Chondrocyte (in vitro differentiated cells): ENCODE results near the gene MED20. TPM values are rescaled to one million over a fixed set of nuclear protein-coding genes. Genes with fewer than 3 reads are reported as not detected.
"Not testable (repeated sequence)": the region's sequence is repeated elsewhere in the genome, so short reads cannot be mapped to it uniquely, and the experiment has no call there.

Experiments
- DNase-seq: peaks from one replicate; pipeline ENCODE4 v3.0.0; 2021; ENCODE audit warnings: mixed read lengths, low spot score
- H3K27ac Mint-ChIP-seq: one replicate; pipeline ENCODE4 v1.8.0; 2021; ENCODE audit warnings: mild to moderate bottlenecking, moderate library complexity, mixed read lengths; ENCODE audit not compliant: unreplicated experiment
- H3K27me3 Mint-ChIP-seq: 2 replicates; pipeline ENCODE4 v1.8.0; 2021; ENCODE audit warnings: low read depth, mixed read lengths
- H3K36me3 Mint-ChIP-seq: 2 replicates; pipeline ENCODE4 v1.8.0; 2021; ENCODE audit warnings: low read depth, mixed read lengths
- H3K4me1 Mint-ChIP-seq: 2 replicates; pipeline ENCODE4 v1.8.0; 2021; ENCODE audit warnings: low read depth, mild to moderate bottlenecking, mixed read lengths
- H3K4me3 Mint-ChIP-seq: one replicate; pipeline ENCODE4 v1.8.0; 2021; ENCODE audit warnings: mild to moderate bottlenecking, moderate library complexity, mixed read lengths; ENCODE audit not compliant: unreplicated experiment
- H3K9me3 Mint-ChIP-seq: 2 replicates; pipeline ENCODE4 v1.8.0; 2021; ENCODE audit warnings: low read depth, mixed read lengths
- total RNA-seq: library from RNA; stranded (reverse); gene quantifications from 3 replicates; pipeline ENCODE4 v1.2.1, GENCODE V29; 2021
- TF ChIP-seq, protein P1 (sequence below): fragments of 200-600 bp; sonication (generic); IDR thresholded peaks from 2 replicates; pipeline ENCODE4 v1.5.0; 2021; ENCODE audit warnings: antibody characterized with exemption, mild to moderate bottlenecking, moderate library complexity

Gene MED20
- total RNA-seq, 1 donor from 2014 or later: 23.4 TPM

GRCh38 chr6:41943456-41943855, 22.5 kb upstream of the MED20 start:
- H3K4me3 Mint-ChIP-seq: no peak overlapping the region
- H3K27me3 Mint-ChIP-seq: no peaks in the 10 kb centered on the region

GRCh38 chr6:41942882-41943281, 21.9 kb upstream of the MED20 start:
- H3K36me3 Mint-ChIP-seq, H3K4me3 Mint-ChIP-seq, H3K27me3 Mint-ChIP-seq, DNase-seq, H3K9me3 Mint-ChIP-seq: not testable (repeated sequence)
- peak overlapping the region; percentile 91 for H3K27ac Mint-ChIP-seq
- peaks cover 32% of the 10 kb centered on the region for H3K4me1 Mint-ChIP-seq

More at GRCh38 chr6:41943456-41943855, 22.5 kb upstream of the MED20 start:
- H3K36me3 Mint-ChIP-seq: no peaks in the 10 kb centered on the region
- peaks cover 28% of the 10 kb centered on the region for H3K4me1 Mint-ChIP-seq
- H3K27ac Mint-ChIP-seq: no peak overlapping the region
- DNase-seq: no peak
- H3K9me3 Mint-ChIP-seq: no peaks in the 10 kb centered on the region
- TF ChIP-seq, protein P1, sequence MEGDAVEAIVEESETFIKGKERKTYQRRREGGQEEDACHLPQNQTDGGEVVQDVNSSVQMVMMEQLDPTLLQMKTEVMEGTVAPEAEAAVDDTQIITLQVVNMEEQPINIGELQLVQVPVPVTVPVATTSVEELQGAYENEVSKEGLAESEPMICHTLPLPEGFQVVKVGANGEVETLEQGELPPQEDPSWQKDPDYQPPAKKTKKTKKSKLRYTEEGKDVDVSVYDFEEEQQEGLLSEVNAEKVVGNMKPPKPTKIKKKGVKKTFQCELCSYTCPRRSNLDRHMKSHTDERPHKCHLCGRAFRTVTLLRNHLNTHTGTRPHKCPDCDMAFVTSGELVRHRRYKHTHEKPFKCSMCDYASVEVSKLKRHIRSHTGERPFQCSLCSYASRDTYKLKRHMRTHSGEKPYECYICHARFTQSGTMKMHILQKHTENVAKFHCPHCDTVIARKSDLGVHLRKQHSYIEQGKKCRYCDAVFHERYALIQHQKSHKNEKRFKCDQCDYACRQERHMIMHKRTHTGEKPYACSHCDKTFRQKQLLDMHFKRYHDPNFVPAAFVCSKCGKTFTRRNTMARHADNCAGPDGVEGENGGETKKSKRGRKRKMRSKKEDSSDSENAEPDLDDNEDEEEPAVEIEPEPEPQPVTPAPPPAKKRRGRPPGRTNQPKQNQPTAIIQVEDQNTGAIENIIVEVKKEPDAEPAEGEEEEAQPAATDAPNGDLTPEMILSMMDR: no peak

DNA sequence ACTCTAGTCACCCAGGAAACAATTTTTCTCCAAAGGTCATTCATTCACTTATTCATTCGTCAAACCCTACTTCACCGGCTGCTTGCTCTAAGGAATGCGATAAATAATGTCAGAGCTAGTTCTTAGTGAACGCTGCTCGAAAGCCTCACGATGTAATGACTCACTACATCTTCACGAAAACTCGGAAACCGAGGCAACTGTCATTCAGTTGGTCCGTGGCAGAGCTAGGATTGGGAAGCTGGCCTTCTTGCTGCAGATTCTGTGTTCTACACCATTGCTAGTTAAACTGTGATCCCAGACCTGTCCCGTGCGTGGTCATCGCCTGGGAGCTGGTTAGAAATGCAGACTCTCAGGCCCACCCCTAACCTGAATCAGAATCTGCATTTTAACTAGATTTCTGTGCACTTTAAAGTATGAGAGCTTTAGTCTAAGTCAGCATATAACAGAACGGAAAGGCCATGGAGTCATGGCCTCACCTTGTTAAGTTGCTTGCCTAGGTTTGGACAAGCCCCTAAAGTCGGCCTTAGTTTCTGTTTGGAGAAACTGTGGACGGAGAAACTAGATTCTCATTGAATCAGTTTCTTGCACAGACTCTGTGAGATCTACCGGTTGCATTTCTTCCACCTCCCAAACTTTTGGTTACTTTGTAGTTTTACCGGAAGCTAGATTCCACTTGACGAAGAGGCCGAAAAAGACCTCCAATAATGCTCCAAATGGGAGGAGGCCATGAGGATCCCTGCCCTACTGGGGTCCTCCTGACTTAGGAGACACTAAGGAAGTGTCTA, 21.3 kb upstream of the MED20 start:
- H3K4me3 Mint-ChIP-seq: peak overlapping the region; percentile 77
- TF ChIP-seq, protein P1: no peak
- peak overlapping the region; percentile 91 for H3K27ac Mint-ChIP-seq
- H3K27me3 Mint-ChIP-seq: no peaks in the 10 kb centered on the region
- no peaks in the 10 kb centered on the region for H3K9me3 Mint-ChIP-seq
- H3K4me1 Mint-ChIP-seq: peaks cover 32% of the 10 kb centered on the region
- H3K36me3 Mint-ChIP-seq: no peaks in the 10 kb centered on the region
- no peak for DNase-seq

GRCh38 chr6:41941280-41942066, 20.5 kb upstream of the MED20 start, which contains the start of gene CCND3:
TSS of gene CCND3 (minus strand) at chr6:41941808. CDS start at chr6:41941649, 159 bp downstream.
- no peaks in the 10 kb centered on the region for H3K27me3 Mint-ChIP-seq

GRCh38 chr6:41940759-41941279, 19.9 kb upstream of the MED20 start:
- H3K36me3 Mint-ChIP-seq: peaks cover 3% of the 10 kb centered on the region
- peak overlapping the region; percentile 78 for H3K27ac Mint-ChIP-seq
- H3K4me1 Mint-ChIP-seq: peaks cover 41% of the 10 kb centered on the region
- peak overlapping the region; percentile 90 for H3K4me3 Mint-ChIP-seq
- no peak for DNase-seq
- H3K9me3 Mint-ChIP-seq: no peaks in the 10 kb centered on the region
- H3K27me3 Mint-ChIP-seq: no peaks in the 10 kb centered on the region
- TF ChIP-seq, protein P1: peak; percentile 25

More at GRCh38 chr6:41941280-41942066, 20.5 kb upstream of the MED20 start, which contains the start of gene CCND3:
- H3K4me3 Mint-ChIP-seq: peak within 1 kb of the TSS; percentile 90
- no peaks in the 10 kb centered on the region for H3K9me3 Mint-ChIP-seq
- H3K4me1 Mint-ChIP-seq: peaks cover 34% of the 10 kb centered on the region
- DNase-seq: peak; percentile 97
- H3K36me3 Mint-ChIP-seq: peaks cover 2% of the 10 kb centered on the region
- H3K27ac Mint-ChIP-seq: peak within 1 kb of the TSS; percentile 91
- TF ChIP-seq, protein P1: peak; percentile 12
